Right lobe of liver (tissue), 6 donors: ENCODE measurements around the gene NEURL3. TPM values are rescaled to one million over a fixed set of nuclear protein-coding genes. Genes with fewer than 3 reads are reported as not detected.
"Not testable (repeated sequence)": the region's sequence is repeated elsewhere in the genome, so short reads cannot be mapped to it uniquely, and the experiment has no call there.

Experiments used
- ATAC-seq, 4 donors: fragments of 200-7000 bp; cut with Tn5 transposase; one replicate each; pipeline ENCODE4 v1.9.1; 2020; ENCODE audit warnings: mild to moderate bottlenecking in 4 of 4, moderate library complexity in 4 of 4
- DNase-seq, 3 donors: peaks; one replicate each; pipeline ENCODE4 v3.0.0-alpha.2; 2020
- H3K27ac ChIP-seq, 3 donors: fragments of 200-600 bp; one replicate each; pipeline ENCODE4 v1.8.0; 2022
- H3K27me3 ChIP-seq, 2 donors: fragments of 200-600 bp; one replicate each; pipeline ENCODE4 v1.8.0; 2022
- H3K36me3 ChIP-seq, 4 donors: fragments of 200-600 bp; sonication (generic) in 1 of 4; one replicate each; pipeline versions ENCODE4 v1.5.1 to v1.8.0; 2017 to 2022; ENCODE audit warnings: control low read depth in 1 of 4
- H3K4me1 ChIP-seq, 4 donors: fragments of 200-600 bp; sonication (generic) in 1 of 4; one replicate each; pipeline versions ENCODE4 v1.5.1 to v1.8.0; 2017 to 2022; ENCODE audit warnings: control low read depth in 1 of 4
- H3K4me3 ChIP-seq, 3 donors: fragments of 200-600 bp; one replicate each; pipeline ENCODE4 v1.8.0; 2022
- H3K9me3 ChIP-seq, 4 donors: fragments of 200-600 bp; sonication (generic) in 1 of 4; one replicate each; pipeline versions ENCODE4 v1.5.1 to v1.8.0; 2017 to 2022; ENCODE audit warnings: control low read depth in 1 of 4
- POLR2A ChIP-seq: fragments of 450-650 bp; IDR thresholded peaks from one replicate; pipeline ENCODE4 v1.6.1; 2017; ENCODE audit warnings: antibody characterized with exemption, mild to moderate bottlenecking
- WGBS: methylation state at CpG from one replicate; pipeline ENCODE4 v1.1.6; 2018; ENCODE audit warnings: low coverage, low lambda C conversion rate; ENCODE audit not compliant: insufficient coverage; ENCODE audit errors: missing lambda C conversion rate; 5-methylcytosine and 5-hydroxymethylcytosine counted together
- intact Hi-C, 2 donors: fragments of 100-400 bp; cut with DNase I; formaldehyde crosslinking; loops; one replicate each; pipeline versions ENCODE4 v1.11.2 to v1.14.1; 2022
- total RNA-seq, 6 experiments: library from RNA; depleted of rRNA in 2 of 6; stranded (reverse); fragments of >200 nt in 2 of 6; fragmentation: NEBNext Ultra II Directional in 3 of 6; extraction: Animal tissue kit (Norgen Biotek cat#: 25700) in 3 of 6; gene quantifications; one replicate each; pipeline versions ENCODE4 v1.1.0 to v1.2.4, GENCODE V29; 2016 to 2023
- TF ChIP-seq, protein P1 (sequence below), 4 donors: fragments of 200-600 bp in 3 of 4; fragments of 450-650 bp in 1 of 4; IDR thresholded peaks; one replicate each; pipeline versions ENCODE4 v1.5.1 to v1.8.0; 2016 to 2022; ENCODE audit warnings: antibody characterized with exemption in 4 of 4, mild to moderate bottlenecking in 2 of 4
- donor health status: DM: no; HTN: yes; CAD: no.
- donor health status: DM: no; HTN: no; CAD: no.
- donor health status: DM: no; HTN: no; CAD: no.
- donor health status: DM: no; HTN: yes; CAD: no.
- donor health status: DM: no; HTN: yes; CAD: no.

Gene NEURL3
- total RNA-seq, 6 experiments from 2014 or later: 0.23 to 3.0 (median 1.4) TPM

DNA sequence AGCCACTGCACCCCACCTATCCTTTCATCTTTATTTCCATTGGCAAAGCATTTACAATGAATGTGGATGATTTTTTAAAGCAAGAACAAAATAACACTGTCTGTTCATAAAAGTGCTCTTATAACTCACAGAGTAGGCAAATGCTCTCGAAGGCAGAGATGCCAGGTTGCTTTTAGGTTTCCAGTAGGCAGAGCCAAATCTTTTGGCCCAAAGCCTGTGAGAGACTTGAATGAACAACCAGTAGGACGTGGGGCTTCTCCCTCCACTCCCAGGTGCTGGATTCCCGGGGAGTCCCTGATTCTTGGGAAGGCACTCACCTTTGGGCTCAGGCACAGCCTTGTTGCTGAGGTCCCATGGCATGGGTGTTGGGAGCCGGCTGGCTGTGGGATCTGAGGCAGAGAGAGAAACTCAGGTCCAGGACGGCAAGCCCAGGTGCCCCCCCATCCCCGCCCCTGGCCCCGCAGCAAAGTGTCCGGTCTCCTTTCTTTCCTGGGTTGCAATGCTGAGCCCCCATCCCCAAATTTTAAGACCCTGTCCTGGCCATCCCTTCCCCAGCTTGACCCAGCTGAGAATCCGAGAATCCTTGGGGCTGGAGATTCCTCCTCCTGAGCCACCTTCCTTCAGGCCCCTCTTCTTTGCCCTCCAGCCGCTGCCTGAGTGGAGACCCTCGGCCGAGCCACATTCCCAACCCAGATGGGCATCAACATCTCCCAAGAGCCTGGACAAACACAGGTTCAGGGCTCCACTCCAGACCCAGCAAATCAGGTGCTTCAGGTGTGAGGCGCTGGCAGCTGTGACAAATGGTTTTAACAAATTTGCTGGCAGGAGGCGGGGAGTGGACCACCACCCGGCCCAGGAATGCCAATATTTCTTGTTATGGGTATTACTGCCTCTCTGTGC lies 5.8 kb downstream of the NEURL3 start:
- no peak overlapping the region for H3K4me3 ChIP-seq

DNA sequence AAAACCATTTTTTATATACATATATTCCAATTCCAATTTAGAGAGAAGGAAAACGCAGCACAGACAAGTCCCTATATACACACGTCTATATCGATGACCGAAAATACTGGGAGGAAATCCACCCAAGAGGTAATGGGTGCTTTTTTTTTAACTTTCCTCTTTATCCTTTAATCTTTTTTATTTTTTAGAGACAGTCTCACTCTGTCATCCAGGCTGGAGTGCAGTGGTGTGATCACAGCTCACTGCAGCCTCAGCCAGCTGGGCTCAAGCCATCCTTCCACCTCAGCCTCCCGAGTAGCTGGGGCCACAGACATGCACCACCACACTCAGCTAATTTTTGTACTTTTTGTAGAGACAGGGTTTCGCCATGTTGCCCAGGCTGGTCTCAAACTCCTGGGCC lies 6.5 kb downstream of the NEURL3 start:
- H3K9me3 ChIP-seq, intact Hi-C loops, H3K36me3 ChIP-seq, DNase-seq, H3K27me3 ChIP-seq, H3K4me3 ChIP-seq, H3K27ac ChIP-seq, ATAC-seq: not testable (repeated sequence)
- WGBS: 98% methylated on average over 5 of the region's 6 CpGs
- H3K4me1 ChIP-seq: peaks cover 0 to 13% (median 0%) of the 10 kb centered on the region in 4 donors

More for the DNA sequence above, 5.8 kb downstream of the NEURL3 start:
- no peak for TF ChIP-seq POLR2A
- TF ChIP-seq, protein P1, sequence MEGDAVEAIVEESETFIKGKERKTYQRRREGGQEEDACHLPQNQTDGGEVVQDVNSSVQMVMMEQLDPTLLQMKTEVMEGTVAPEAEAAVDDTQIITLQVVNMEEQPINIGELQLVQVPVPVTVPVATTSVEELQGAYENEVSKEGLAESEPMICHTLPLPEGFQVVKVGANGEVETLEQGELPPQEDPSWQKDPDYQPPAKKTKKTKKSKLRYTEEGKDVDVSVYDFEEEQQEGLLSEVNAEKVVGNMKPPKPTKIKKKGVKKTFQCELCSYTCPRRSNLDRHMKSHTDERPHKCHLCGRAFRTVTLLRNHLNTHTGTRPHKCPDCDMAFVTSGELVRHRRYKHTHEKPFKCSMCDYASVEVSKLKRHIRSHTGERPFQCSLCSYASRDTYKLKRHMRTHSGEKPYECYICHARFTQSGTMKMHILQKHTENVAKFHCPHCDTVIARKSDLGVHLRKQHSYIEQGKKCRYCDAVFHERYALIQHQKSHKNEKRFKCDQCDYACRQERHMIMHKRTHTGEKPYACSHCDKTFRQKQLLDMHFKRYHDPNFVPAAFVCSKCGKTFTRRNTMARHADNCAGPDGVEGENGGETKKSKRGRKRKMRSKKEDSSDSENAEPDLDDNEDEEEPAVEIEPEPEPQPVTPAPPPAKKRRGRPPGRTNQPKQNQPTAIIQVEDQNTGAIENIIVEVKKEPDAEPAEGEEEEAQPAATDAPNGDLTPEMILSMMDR (IDR thresholded peaks at IDR 0.05): no peak
- H3K27me3 ChIP-seq: no peaks in the 10 kb centered on the region
- intact Hi-C loops: no loop called here
- DNase-seq (no peak), ATAC-seq (no peak)
- WGBS: 74% methylated on average over 3 of the region's 15 CpGs
- H3K27ac ChIP-seq: no peak overlapping the region
- H3K9me3 ChIP-seq: no peaks in the 10 kb centered on the region
- H3K4me1 ChIP-seq: peaks cover 0 to 13% (median 0%) of the 10 kb centered on the region in 4 donors
- no peaks in the 10 kb centered on the region for H3K36me3 ChIP-seq

DNA sequence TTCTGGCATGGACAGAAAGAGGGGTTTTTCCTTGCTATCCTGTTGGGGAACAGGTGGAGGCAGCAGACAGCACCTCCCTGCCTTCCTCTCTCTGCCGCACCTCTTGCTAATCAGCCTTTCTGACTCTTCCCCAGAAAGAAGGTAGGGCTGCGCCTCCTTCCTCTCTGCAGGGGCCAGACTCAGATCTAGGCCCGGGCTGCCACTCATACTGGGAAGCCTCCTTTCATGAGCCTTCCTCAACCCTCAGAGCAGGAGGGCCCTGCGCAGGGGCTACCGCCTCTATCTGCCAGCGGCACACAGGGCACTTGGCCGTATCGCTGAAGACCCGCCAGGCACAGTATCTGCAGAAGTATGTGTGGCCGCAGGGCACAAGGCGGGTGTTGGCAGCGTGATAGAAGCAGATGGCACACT lies 7.1 kb downstream of the NEURL3 start:
- TF ChIP-seq POLR2A: no peak
- TF ChIP-seq, protein P1 (IDR thresholded peaks at IDR 0.05): no peak
- ATAC-seq: no peak
- Histone ChIP-seq H3K4me3 (no peak overlapping the region), H3K4me1 (peaks cover 0 to 13% (median 0%) of the 10 kb centered on the region in 4 donors), H3K36me3 (no peaks in the 10 kb centered on the region), H3K9me3 (no peaks in the 10 kb centered on the region), H3K27ac (no peak overlapping the region), H3K27me3 (no peaks in the 10 kb centered on the region)
- intact Hi-C loops: no loop called here
- 87% methylated on average over 10 of the region's 12 CpGs for WGBS
- DNase-seq: no peak

DNA sequence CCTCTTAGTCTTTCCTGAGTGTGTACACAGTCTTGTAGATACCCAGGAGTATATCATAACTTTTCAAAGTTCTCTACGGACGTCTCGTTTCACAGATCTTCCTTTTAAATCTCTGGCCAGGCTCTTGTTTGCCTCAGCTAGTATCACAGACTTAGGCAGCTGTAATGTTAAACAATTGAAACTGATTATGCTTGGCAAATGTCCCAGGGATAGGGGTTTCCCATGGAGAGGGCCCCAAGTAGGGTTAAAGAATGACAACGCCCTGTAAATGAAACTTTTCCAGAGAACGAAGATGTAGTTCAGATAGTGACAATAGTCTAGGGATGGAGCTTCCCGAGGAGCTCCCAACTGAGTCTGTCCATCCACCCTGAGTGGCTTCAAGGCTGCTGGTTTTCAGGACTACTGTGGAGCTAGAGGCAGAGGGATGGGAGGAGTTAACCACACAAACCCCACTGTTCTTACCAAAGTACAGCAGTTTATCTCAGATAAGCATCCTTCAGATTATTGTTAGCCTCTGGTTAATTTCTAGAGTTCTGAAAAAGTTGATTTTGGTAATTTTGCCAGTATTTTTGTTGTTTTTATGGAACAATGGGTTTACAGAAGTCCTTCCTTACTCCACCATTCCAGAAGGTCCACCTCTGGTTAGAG lies 9.1 kb downstream of the NEURL3 start:
- DNase-seq: no peak
- H3K9me3 ChIP-seq: no peaks in the 10 kb centered on the region
- no peak for ATAC-seq
- intact Hi-C loops: no loop called here
- TF ChIP-seq, protein P1 (IDR thresholded peaks at IDR 0.05): no peak
- TF ChIP-seq POLR2A: no peak
- 57% methylated on average over 6 of the region's 6 CpGs for WGBS
- H3K36me3 ChIP-seq: no peaks in the 10 kb centered on the region
- no peaks in the 10 kb centered on the region for H3K27me3 ChIP-seq
- H3K27ac ChIP-seq: no peak overlapping the region
- no peak overlapping the region for H3K4me3 ChIP-seq
- no peaks in the 10 kb centered on the region for H3K4me1 ChIP-seq

DNA sequence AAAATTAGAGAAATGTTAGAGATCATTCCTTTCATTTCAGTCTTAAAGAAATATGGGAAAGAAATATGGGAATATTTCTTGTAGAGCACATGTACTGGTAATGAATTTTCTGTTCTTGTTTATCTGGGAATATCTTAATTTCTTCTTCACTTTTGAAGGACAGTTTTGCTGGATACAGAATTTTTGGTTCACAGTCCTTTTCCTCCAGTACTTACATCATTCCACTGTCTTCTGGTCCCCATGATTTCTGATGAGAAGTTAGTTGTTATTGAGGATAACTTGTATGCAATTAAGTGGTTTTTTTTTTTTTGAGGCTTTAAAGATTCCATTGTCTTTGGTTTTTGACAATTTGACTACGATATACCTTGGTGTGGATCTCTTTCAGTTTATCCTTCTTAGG lies 11.0 kb downstream of the NEURL3 start:
- TF ChIP-seq POLR2A: no peak
- TF ChIP-seq, protein P1 (IDR thresholded peaks at IDR 0.05): no peak
- DNase-seq (no peak), ATAC-seq (no peak)
- Histone ChIP-seq H3K4me1 (no peaks in the 10 kb centered on the region), H3K27me3 (no peaks in the 10 kb centered on the region), H3K36me3 (no peaks in the 10 kb centered on the region), H3K9me3 (no peaks in the 10 kb centered on the region), H3K4me3 (no peak overlapping the region), H3K27ac (no peak overlapping the region)
- intact Hi-C loops: no loop called here
- 92% methylated on average over 1 of the region's 1 CpG for WGBS
